ENCODE data around the gene GPATCH1.
A peak's percentile ranks its signal among the peaks of the same experiment; 100 is the strongest.
"Not testable (repeated sequence)": the region's sequence is repeated elsewhere in the genome, so short reads cannot be mapped to it uniquely, and the experiment has no call there.

The GPATCH1 gene

GRCh38 chr19:33039815-33040214, 41.2 kb upstream of the GPATCH1 start:
- DNase-seq (ENCODE audit: low read depth): no peak
- no peak for TF ChIP-seq CTCF (IDR thresholded peaks at IDR 0.05; ENCODE audit: low read depth, low read length, missing control alignments)
- in situ Hi-C loops (cut with HindIII; ENCODE audit: low sequenced_read_pairs): no loop called here
- no peak overlapping the region for H3K4me3 ChIP-seq (ENCODE audit: low read depth, low read length)

GRCh38 chr19:33040994-33041827, 39.8 kb upstream of the GPATCH1 start:
- DNase-seq (ENCODE audit: low read depth): peak; percentile 19
- in situ Hi-C loops (cut with HindIII; ENCODE audit: low sequenced_read_pairs): no loop called here
- H3K4me3 ChIP-seq (ENCODE audit: low read depth, low read length): no peak overlapping the region

DNA sequence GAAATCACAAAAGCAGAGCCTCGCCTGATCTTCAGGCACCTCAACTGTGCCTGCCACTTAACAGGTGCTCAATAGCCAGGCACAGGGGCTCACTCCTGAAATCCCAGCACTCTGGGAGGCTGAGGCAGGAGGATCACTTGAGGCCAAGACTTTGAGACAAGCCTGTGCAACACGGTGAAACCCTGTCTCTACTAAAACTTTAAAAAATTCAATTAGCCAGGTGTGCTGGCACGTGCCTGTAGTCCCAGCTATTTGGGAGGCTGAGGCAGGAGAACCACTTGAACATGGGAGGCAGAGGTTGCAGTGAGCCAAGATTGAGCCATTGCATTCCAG, 39.2 kb upstream of the GPATCH1 start:
- in situ Hi-C loops (cut with HindIII; ENCODE audit: low sequenced_read_pairs); H3K4me3 ChIP-seq (ENCODE audit: low read depth, low read length); DNase-seq (ENCODE audit: low read depth): not testable (repeated sequence)

More at GRCh38 chr19:33040994-33041827, 39.8 kb upstream of the GPATCH1 start:
- TF ChIP-seq CTCF (IDR thresholded peaks at IDR 0.05; ENCODE audit: low read depth, low read length, missing control alignments): no peak

DNA sequence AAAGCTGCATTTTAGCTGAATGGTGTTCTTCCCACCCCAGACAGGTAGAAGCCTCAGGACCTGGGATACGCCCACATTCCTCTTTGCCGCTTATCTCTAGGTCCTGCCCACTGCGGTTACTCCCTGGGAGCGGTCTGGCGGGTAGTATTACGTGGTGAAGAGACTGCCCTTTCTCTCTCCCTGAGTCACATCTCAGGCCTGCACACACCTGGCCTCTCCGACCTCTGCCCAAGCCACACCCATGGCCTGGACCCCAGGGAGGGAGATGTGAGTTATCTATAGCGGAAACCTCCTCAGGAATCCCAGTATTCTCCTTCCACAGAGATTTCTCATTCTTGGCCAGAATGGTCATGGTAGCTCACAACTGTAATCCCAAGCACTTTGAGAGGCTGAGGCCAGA, 33.6 kb upstream of the GPATCH1 start:
- H3K4me3 ChIP-seq (ENCODE audit: low read depth, low read length): no peak overlapping the region
- DNase-seq (ENCODE audit: low read depth): no peak
- no peak for TF ChIP-seq CTCF (IDR thresholded peaks at IDR 0.05; ENCODE audit: low read depth, low read length, missing control alignments)
- in situ Hi-C loops (cut with HindIII; ENCODE audit: low sequenced_read_pairs): no loop called here

DNA sequence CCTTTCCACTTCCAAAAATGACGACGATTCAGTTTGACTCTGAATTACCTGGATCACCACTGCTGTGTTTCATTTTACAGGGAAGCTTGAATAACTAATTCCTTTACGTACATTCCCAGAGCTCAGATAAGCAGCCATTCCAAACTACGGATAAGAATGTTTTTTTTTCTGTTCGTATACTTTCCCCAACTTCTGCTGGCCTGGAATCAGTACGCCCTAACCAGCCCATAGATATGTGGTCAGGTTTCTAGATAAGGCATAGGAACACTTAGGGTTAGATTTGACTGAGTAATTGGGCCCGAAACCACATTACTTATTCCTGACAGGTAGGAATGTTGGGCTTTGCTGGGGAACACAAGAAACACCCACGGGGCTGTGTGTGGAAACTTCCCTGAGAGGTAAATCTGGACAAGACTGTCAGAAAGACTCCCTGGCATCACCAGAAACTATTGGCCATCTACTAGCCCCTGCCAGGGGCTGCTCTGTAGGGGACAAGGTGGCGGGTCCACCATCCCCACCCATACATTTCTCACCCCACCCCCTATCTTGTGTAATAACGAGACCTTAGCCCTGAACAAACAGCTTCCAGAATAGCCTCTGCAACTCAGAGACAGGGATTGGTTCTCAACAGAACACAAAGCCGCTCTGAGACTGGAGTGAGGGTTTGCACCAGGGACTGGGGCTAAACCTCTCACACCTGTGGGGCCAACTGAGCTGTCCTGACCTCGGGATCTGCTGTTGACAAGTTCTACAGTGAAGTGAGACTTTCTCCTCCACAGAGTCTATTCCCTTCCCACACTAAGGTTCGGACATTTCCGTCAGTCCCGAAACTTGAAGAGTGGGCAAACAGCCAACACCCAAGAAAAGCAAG, 31.9 kb upstream of the GPATCH1 start:
- in situ Hi-C loops (cut with HindIII; ENCODE audit: low sequenced_read_pairs): no loop called here
- no peak overlapping the region for H3K4me3 ChIP-seq (ENCODE audit: low read depth, low read length)
- DNase-seq (ENCODE audit: low read depth): no peak
- TF ChIP-seq CTCF (IDR thresholded peaks at IDR 0.05; ENCODE audit: low read depth, low read length, missing control alignments): no peak

GRCh38 chr19:33050110-33050509, 30.9 kb upstream of the GPATCH1 start:
- in situ Hi-C loops (cut with HindIII; ENCODE audit: low sequenced_read_pairs): no loop called here
- TF ChIP-seq CTCF (IDR thresholded peaks at IDR 0.05; ENCODE audit: low read depth, low read length, missing control alignments): no peak
- no peak overlapping the region for H3K4me3 ChIP-seq (ENCODE audit: low read depth, low read length)
- no peak for DNase-seq (ENCODE audit: low read depth)
